Measurements from ENCODE around the gene CASR. TPM values are rescaled to one million over a fixed set of nuclear protein-coding genes. Genes with fewer than 3 reads are reported as not detected.
"Not testable (repeated sequence)": the region's sequence is repeated elsewhere in the genome, so short reads cannot be mapped to it uniquely, and the experiment has no call there.

Gene CASR
- total RNA-seq: 1 to 10 TPM in 1 of 2 donors, not detected in 1; 1.2 TPM

- peaks cover 11% of the 10 kb centered on the region for H3K27me3 ChIP-seq (replicated peaks; ENCODE audit: insufficient read depth)
- no peaks in the 10 kb centered on the region for H3K9me3 ChIP-seq
- no peak for DNase-seq (ENCODE audit: low spot score)
- WGBS: 18% methylated on average over 14 of the region's 14 CpGs
- no peak within 1 kb of the TSS for H3K27ac ChIP-seq
- no peak for TF ChIP-seq POLR2A (IDR thresholded peaks at IDR 0.05)
- TF ChIP-seq POLR2AphosphoS5 (IDR thresholded peaks at IDR 0.05): no peak
- no peak for TF ChIP-seq CTCF (IDR thresholded peaks at IDR 0.05)
- H3K36me3 ChIP-seq: no peaks in the 10 kb centered on the region
- no peak within 1 kb of the TSS for H3K4me3 ChIP-seq
- no peaks in the 10 kb centered on the region for H3K4me1 ChIP-seq (replicated peaks)
- intact Hi-C loops (cut with DNase I): no loop called here
Observed at GRCh38 chr3:122183521-122183892, at the start of gene CASR. TSS of gene CASR (plus strand) at chr3:122183668. CDS start at chr3:122254190, 70,522 bp downstream.

DNA sequence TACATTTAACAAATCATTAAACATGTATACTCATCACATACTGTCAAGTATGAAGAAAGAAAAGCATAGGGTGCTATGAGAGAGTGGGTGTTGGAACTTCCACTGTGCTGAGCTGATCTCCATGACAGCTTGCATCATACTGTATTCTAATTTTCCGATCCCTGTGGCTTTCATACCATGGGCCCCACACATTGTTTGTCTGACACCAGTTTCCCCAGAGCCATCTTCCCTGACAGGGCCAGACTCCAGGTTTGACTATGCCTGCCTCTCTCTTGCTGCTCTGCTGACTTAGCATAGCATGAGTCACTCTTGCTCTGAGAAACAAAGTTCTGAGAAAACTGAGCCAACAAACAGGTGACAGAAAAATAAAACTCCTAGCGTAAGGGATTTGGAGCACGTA is 37.0 kb upstream of the CASR start:
- TF ChIP-seq POLR2AphosphoS5 (IDR thresholded peaks at IDR 0.05): no peak
- TF ChIP-seq POLR2A (IDR thresholded peaks at IDR 0.05): no peak
- no peak for TF ChIP-seq CTCF (IDR thresholded peaks at IDR 0.05)
- Histone ChIP-seq H3K27ac (no peak overlapping the region), H3K36me3 (no peaks in the 10 kb centered on the region), H3K4me1 (replicated peaks) (no peaks in the 10 kb centered on the region), H3K27me3 (replicated peaks; ENCODE audit: insufficient read depth) (no peaks in the 10 kb centered on the region), H3K4me3 (no peak overlapping the region), H3K9me3 (no peaks in the 10 kb centered on the region)
- no peak for DNase-seq (ENCODE audit: low spot score)
- intact Hi-C loops (cut with DNase I): no loop called here
- 61% methylated on average over 3 of the region's 3 CpGs for WGBS

DNA sequence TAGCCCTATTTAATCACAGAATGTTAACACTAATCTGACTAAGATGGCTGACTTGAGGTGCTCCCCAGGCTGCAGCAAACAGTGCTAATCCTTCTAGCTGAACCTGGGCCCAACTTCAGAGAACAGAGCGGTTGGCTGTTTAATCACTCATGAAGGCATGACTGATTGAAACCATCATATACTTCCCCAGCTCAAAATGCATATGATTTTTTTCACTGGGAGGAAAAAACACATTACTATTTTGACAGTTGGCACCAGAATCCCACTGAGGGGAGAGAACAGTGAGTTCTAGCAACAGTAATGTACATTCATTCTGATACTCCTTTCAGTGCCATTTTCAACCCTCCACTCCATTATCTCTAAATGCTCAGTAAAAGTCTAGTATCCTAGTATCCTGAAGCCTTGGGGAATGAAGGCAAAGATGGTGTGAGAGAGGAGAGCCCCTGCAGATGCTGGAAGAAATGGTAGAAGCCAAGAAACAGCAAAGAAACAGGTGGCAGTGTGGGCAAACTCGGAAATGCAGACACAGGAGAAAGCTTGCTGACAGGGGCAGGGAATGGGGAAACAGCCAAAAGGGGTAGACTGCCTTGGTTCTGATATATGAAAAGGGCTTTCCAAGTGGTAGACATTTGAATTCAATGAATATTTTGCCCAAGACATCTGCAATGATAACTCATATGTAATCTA is 34.4 kb upstream of the CASR start:
- intact Hi-C loops (cut with DNase I): no loop called here
- Histone ChIP-seq H3K4me3 (no peak overlapping the region), H3K27me3 (replicated peaks; ENCODE audit: insufficient read depth) (no peaks in the 10 kb centered on the region), H3K27ac (no peak overlapping the region), H3K9me3 (no peaks in the 10 kb centered on the region), H3K4me1 (replicated peaks) (no peaks in the 10 kb centered on the region), H3K36me3 (no peaks in the 10 kb centered on the region)
- TF ChIP-seq CTCF (IDR thresholded peaks at IDR 0.05) (no peak), POLR2A (IDR thresholded peaks at IDR 0.05) (no peak), POLR2AphosphoS5 (IDR thresholded peaks at IDR 0.05) (no peak)
- no peak for DNase-seq (ENCODE audit: low spot score)
- 68% methylated on average over 2 of the region's 2 CpGs for WGBS

GRCh38 chr3:122151480-122151879 is 32.0 kb upstream of the CASR start:
- 83% methylated on average over 2 of the region's 2 CpGs for WGBS
- Histone ChIP-seq H3K9me3 (no peaks in the 10 kb centered on the region), H3K4me1 (replicated peaks) (no peaks in the 10 kb centered on the region), H3K4me3 (no peak overlapping the region), H3K27me3 (replicated peaks; ENCODE audit: insufficient read depth) (no peaks in the 10 kb centered on the region), H3K27ac (no peak overlapping the region), H3K36me3 (no peaks in the 10 kb centered on the region)
- intact Hi-C loops (cut with DNase I): no loop called here
- DNase-seq (ENCODE audit: low spot score): no peak
- no peak for TF ChIP-seq POLR2AphosphoS5 (IDR thresholded peaks at IDR 0.05)
- no peak for TF ChIP-seq CTCF (IDR thresholded peaks at IDR 0.05)
- no peak for TF ChIP-seq POLR2A (IDR thresholded peaks at IDR 0.05)

- WGBS: 70% methylated on average over 2 of the region's 31 CpGs
- H3K9me3 ChIP-seq; H3K36me3 ChIP-seq; H3K4me3 ChIP-seq; H3K27ac ChIP-seq; H3K4me1 ChIP-seq (replicated peaks); intact Hi-C loops (cut with DNase I); H3K27me3 ChIP-seq (replicated peaks; ENCODE audit: insufficient read depth); DNase-seq (ENCODE audit: low spot score): not testable (repeated sequence)
Observed at GRCh38 chr3:122164983-122165382, 18.5 kb upstream of the CASR start.
